ENCODE measurements around the gene NTSR1. TPM values are rescaled to one million over a fixed set of nuclear protein-coding genes. Genes with fewer than 3 reads are reported as not detected.

The NTSR1 gene
- total RNA-seq, 1 donor from 2014 or later, result 0.23 TPM

DNA sequence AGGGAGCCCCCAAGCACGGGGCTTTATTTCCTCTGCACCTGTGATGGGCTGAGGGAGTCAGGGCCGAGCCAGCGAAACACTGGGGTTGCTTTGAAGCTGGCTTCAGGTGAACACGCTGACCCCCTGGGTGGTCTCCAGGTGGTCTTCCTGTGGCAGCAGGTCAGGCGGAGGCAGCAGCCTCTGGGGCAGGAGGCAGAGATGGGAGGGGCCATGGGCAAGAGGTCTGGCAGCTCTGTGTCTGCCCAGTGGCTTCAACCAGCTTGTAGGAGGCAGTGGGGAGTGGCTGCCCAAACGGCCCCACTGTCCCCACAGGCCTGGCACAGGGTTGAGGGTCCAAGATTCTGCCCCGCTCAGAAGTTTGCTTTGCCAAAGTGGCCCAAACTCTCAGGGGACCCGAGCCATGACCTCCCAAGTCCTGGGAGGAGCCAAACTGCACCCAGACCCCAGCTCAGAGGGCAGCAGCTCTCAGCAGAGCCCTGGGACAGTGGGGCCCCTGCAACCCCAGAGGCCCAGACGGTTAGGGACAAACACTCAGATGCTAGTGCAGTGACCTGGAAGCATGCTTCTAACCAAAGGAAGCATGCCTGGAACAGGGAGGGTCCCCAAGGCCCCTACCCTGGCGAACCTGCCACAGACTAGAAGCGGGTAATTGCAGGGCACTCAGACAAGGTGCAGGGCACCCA lies 15.3 kb downstream of the NTSR1 start:
- intact Hi-C loops (cut with micrococcal nuclease), result no loop called here

DNA sequence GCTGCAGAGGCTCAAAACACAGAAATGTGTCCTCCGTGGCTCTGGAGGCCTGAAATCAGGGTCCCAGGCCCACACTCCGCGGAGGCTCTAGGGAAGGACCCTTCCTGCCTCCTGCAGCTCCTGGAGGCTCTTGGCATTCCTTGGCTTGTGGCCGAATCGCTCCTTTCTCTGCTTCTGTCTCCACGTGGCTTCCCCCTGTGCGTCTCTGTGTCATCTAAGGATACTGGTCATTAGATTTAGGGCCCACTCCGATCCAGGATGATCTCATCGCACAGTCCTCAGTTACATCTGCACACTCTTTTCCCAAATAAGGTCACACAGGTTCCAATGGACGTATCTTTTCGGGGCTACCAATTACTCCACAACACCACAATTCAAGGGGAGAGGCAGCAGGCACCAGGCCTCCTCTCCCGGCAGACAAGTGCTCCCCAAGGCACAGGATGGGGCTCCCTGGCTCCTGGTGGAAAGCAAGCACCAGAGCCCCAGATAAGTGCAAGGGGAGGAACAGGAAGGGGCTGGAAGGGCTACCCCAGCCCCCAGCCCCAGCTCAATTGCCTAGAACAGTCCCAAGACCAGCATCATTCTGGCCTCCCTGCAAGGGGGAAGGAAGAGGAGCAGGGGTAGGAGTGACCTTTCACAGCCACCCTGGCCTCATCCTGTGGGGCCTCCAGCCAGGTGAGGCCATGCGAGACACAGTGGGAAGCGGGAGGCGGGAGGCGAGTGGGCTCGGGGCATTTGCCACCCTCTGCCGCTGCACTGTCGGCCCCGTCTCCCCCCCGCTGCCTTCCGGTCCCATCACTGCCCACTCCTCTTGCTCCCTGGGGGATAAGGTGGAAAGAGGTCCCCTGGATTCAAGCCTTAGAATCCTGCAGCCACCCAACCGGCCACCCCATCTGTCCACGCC lies 16.3 kb downstream of the NTSR1 start:
- intact Hi-C loops (cut with micrococcal nuclease), result no loop called here

DNA sequence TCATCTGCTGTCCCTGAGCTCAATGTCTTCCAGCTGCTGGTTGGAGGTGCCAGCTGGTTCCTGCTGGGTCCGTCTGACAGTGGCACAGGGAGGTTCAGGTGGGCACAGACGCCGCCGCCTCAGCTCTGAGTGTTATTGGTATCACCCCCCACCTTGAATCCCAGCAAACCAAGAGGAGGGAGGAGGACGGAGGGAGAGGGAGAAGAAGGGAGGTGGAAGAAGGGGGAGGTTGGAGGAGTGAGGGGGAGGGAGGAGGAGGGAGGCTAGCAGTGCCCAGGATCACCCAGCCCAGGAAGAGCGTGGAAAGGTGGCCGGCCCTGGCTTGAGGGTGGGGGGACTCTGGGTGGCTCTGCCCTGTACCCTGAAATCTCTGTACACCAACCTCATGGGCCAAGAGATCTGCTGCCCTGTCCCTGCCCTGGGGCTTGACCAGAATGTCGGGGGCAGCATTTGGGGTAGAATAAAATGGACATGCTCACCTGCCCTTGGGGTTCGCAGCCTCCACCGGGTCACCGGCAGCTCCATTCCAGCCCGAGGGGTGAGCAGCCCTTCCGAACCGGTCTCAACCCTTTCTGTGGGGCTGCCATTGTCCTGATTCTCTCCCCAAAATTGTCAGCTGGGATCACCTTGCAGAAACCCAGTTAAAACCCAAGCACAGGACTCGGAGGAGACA lies 17.1 kb downstream of the NTSR1 start:
- intact Hi-C loops (cut with micrococcal nuclease), result no loop called here

DNA sequence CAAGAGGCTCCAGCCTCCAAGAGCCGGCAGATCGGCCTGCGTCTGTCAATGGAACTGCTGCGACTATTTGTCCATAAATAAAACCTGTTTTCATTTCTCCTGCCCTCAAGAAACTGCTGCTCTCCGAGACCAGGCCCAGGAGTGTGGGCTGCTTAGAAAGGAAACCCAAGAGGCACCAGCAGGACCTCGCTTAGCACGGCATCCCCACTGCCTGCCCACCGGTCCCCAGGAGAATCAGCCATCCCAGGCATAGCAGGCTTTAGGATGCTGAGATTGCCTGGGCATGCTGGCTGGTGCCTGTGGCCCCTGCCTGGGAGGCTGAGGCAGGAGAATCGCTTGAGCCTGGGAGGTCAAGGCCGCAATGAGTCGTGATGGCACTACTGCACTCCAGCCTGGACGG lies 17.6 kb downstream of the NTSR1 start:
- intact Hi-C loops (cut with micrococcal nuclease), result no loop called here

DNA sequence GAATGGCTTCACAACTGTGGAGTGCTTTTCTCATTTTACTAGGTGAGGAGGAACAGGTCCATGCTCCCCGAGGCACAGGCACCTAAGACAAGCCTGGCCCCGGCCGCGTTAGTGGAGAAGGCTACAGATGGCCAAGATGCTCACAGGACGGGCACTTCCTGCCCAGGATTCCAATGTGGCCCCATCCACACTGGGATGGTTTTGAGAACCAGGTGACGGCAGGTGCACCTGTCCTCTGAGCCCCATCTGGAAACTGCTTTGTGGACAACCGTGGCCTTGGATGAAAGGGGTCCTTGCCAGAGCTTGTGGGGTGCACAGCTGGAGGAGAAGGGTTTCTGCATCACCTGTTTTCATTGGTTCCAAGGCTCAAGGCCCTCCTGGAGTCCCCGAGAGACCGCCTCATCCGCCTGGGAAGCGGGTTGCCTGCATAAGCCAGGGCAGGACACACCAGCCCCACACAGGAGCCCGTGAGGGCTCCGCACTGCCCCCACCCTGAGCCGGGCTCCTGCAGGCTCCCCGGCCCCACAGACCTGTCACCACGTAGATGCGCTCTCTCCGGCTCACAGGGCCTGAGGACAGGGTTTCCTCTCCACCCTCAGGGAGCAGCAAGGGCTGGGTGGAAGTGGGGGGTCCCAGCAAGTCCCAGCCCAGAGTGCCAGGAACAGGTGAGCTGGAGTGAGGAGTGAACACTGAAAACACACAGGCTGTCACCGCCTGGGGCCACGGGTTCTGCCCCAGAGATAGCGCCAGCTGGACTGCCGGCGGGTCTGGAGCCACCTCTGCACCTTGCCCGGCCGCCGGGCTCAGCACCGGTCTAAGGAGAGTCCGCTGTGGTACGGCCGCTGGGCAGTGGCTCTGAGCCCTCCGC lies 18.3 kb downstream of the NTSR1 start:
- intact Hi-C loops (cut with micrococcal nuclease), result no loop called here

DNA sequence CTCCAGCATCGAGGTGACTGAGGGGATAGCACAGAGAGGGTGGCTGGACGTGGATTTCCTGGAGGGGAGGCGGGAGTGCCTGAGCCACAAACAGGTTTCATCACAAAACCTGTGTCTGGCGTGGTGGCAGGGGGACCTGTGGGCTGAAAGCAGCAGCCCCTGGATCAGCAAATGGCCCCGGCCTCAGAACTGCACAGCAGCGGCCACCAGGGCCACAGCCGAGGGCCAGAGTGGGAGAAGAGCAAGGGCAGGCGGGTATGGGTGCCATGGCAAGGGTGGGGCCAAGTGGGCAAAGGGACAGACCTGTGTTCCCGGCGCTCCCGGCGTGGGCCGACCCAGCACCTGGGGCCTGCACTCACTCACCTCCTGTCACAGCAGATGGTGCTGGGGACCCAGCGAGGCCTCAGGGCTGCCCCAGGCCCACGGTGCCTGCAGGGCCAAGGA lies 19.0 kb downstream of the NTSR1 start:
- intact Hi-C loops (cut with micrococcal nuclease), result no loop called here

DNA sequence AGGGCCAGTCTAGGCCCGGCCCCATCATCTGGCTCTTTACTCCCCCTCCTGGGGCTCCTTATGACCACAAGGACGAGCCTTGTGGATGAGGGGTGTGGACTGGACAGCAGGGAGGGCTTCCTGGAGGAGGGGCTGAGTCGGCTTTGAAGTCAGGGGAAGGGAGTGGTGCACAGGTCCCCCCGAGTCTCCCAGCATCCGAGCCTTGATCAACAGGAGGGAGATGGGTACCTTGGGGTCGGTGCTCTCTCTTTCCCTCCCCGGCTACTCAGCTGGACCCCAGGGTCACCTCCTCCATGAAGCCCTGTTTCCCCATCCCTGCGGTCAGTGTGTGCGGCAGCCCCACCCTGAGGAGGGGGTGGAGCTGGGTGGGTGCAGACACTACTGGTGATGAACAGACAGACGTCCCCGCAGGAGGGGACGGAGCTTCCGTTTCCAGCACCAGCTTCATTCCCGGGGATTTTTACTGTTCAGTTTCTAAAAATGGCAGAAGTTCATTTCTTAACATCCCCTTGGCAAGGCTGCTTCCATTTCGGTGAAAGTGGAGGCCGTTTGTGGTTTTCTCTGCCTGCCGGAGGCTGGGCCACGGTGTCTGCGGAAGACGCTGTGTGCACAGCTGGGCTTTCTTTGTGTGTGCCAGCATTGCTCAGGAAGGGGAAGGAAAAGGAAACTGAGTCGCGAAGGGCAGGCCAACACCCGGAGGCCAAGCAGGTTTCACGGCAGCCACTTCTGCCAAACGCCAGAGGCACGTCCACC lies 19.6 kb downstream of the NTSR1 start:
- intact Hi-C loops (cut with micrococcal nuclease), result no loop called here

DNA sequence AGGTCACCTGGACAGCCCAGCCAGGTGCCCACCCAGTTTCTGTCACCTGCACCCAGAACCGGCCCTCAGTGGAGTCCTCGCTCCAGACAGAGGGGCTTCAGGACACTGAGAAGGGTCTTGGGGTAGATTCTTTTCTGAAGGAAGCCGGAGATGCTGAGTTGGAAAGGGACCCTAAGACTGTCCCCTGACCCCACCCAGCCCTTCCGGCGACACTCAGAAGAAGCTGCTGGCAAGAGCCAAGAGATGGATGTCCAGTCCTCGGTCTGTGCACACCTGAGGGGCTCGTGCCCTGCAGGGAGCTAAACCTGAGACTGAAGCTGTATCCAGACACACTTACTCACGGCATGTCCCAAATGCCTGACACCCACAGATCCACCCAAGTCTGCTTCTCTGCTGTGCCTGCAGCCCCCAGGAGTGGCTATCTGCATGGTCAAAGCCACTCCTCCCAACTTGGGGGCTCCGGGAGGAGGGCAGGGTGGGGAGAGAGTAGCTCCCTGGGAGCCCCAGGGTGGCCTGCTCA lies 20.2 kb downstream of the NTSR1 start:
- intact Hi-C loops (cut with micrococcal nuclease), result no loop called here

DNA sequence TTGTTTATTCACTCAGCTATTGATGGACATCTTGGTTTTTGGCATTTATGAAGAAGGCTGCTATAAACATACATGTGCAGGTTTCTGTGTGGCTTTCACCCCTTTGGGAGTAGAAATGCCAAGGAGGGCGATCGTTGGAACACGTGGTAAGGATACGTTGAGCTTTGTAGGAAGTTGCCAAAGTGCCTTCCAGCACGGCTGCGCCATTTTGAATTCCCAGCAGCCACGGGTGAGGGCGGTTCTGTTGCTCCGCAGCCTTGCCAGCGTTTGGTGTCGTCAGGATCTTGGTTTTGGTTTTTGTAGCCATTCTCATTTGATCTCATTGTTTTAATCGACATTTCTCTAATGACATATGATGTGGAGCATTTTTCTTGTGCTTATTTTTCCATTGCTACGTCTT lies 21.8 kb downstream of the NTSR1 start:
- intact Hi-C loops (cut with micrococcal nuclease), result no loop called here

DNA sequence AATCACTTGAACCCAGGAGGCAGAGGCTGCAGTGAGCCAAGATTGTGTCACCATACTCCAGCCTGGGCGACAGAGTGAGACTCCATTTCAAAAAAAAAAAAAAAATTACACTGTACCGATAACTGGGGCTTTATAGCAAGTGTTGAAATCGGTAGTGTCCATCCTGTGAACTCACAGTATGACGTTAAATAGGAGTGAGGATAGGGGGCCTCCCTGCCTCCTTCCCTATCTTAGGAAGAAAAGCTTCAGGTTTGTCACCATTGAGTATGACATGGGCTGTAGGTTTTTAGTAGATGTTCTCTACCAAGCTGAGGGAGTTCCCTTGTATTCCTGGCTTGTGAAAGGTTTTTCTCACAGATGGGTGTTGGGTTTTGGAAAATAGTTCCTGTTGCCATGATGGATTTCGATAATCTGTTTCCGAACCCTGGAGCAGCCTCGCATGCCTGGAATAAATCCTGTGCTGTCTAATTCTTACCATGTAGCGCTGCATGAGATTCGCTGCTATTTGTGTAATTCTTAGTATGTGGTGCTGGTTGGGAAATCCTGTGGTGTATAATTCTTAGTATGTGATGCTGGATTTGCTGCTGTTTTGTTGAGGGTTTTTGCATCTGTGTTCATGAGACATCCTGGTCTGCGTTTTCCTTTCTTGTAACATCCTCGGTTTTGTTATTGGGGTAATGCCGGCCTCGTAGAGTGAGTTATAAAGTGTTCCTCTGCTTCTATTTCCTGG lies 23.6 kb downstream of the NTSR1 start:
- intact Hi-C loops (cut with micrococcal nuclease), result no loop called here

DNA sequence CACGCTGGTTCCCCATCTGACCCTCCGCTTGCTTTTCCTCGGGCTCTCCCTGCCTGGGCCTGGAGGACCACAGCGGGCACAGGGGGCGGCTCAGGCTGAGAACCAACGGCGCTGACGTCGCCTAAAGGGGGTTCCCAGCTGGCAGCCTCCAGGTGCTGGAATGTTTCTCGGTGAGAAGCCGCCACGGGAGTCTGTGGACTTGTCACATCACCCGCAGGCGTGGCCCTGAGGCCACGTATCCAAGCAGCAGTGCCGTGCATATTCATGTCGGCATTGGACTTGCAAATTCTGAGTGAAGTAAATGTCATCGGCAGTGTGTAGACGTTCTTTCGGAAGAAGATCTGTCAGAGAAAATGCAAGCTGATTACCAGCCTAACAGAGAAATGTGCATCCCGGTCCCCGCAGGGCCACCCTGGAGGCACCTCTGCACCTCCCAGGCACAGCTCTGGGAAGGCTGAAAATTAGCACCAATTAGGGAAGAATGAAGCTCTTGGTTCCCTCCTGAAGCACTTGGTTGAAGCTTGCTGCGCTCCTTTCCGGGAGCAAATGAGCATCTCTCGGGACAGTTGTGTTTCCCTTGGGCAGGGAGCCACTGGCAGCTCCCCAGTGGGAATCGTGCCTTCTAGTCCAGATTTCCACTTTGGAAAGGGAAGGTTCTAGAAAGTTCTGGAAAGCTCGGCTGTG lies 24.3 kb downstream of the NTSR1 start:
- intact Hi-C loops (cut with micrococcal nuclease), result no loop called here

DNA sequence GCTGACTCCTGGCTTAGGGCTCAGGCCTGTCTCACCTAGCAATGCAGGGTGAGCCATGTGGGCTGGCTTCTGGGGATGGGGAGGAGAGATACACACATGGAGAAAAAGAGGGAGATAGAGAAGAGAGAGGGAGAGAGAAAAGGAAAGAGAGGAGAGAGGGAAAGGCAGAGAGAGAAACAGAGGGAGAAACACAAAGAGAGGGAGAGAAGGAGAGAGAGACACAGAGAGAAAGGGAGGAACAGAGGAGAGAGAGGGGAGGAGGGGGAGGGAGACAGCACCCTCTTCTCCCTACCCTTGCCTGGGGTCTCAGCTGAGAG lies 24.8 kb downstream of the NTSR1 start:
- intact Hi-C loops (cut with micrococcal nuclease), result no loop called here

DNA sequence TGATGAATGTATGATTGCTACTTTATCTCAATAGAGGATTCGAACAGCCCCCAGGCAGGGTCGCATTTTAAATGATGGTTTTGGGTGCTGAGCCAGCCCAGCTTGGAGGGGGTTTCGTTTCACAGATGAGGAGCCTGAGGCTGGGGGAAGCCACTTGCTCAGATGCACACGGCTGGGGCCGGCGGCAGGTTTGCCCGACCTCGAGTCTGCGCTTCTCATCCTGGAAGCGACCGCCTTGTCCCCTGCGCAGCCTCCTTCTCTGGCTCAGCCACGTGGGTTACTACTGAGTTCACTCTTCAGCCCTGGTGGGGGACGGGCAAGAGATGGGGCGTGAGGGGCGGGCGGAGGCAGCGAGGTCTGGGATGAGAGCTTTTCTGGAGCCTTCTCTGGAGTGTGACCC lies 25.3 kb downstream of the NTSR1 start:
- intact Hi-C loops (cut with micrococcal nuclease), result no loop called here

DNA sequence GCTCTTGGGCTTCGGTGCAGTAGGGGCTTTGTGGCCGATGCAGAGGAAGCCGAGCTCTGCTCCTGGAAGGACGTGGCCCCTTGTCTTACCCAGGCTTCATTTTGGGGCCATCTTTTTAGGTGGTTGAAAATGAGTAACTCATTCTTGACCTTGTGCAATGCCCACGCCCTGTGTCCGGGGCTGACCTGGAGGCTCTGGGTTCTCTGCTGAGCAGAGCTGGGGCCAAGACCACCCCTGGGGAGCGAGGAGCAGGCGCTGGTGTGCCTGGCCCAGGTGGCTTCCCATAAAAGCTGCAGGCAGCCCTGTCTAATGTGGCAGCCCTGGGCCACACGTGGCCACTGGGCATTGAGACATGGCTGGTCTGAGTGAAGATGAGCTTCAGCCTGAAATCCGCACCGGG lies 25.7 kb downstream of the NTSR1 start:
- intact Hi-C loops (cut with micrococcal nuclease), result no loop called here

DNA sequence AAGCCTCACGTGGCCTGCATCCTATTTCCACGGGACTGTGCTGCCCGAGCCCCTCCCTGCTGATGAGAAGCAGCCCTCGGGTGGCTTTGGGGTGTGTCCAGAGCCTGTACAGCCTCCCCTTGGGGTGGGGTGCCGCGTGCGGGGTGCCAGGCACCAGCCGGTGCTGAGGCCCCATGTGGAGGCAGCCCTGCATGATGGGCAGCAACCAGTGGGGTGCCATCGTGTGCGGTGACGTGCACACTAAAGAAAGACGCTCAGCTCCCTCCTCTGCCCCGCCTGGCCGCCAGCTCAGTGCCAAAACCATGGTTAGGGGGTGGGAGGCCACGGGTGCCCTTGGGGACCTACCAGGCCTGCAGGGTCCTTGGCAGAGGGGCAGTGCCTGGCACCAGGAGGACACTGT lies 26.2 kb downstream of the NTSR1 start:
- intact Hi-C loops (cut with micrococcal nuclease), result no loop called here

DNA sequence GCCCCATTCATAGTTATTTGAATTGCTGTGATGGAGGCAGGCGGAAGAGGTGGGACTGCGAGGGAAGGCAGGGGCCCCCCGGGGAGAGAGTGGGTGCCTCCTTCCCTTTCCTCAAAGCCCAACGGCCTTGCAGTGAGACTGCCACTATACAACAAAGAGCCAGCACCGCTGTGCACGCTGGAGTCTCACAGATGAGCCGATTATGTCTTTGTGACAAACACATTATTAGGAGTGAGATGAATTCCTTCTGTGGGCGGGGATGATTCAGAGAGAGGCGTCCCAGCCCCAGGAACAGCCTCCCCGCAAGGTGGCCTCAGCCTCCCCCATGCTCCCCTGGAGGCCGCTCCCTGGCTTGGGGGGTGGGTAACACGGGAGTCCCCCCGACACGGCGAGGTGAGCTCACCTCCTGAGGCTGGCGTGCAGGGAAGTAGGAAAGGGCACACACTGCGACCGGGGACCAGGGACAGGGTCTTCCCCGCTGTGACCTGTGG lies 26.7 kb downstream of the NTSR1 start:
- intact Hi-C loops (cut with micrococcal nuclease), result no loop called here

DNA sequence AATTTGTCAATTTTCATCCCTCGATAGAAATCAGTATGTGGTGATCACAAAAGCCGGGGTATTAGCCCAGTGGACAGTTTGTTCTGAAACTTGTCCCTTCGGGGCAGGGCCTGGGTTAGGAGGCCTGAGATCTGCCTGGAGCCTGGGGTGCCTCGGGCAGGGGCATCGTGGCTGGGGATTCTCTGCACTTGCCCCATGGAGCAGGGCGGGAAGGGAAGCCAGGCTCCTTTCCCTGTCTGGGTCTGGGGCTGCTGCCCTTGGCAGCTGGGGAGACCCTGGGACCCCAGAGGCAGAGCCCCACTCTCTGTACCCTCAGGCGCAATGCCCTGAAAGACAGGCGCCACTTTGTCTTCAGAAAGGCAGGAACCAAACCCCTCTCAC lies 27.4 kb downstream of the NTSR1 start:
- intact Hi-C loops (cut with micrococcal nuclease), result no loop called here

DNA sequence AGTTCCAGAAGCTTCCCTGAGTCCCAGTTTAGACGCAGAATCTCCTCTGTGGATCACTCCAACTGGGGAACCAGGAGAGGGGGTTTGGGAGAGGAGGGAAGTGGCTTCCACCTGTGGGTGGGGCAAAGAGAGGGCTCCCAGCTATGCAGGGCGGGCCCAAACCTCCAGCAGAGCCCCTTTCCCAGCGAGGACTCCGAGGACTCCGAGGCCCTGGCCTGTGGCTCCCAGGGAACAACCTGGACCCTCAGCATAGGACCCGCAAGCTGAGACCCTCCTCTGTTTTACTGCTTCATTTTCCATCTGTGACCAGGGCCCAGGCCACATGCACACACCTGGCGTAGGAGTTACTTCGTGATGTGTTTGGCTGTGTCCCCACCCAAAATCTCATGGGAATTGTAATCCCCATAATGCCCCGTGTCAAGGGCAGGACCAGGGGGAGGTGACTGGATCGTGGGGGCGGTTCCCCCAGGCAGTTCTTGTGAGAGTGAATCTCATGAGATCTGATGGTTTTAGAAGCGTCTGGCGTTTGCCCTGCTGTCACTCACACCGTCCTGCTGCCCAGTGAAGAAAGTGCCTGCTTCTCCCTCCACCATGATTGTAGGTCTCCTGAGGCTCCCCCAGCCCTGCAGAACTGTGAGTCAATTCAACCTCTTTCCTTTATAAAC lies 27.9 kb downstream of the NTSR1 start:
- intact Hi-C loops (cut with micrococcal nuclease), result no loop called here

Data from T-helper 2 cell treated with Interferon-gamma antibody and Interleukin-4, amounts not matched to agents 100 ng/mL and 5 ng/mL, for 36 hours (primary cell).